Measurements from ENCODE around the gene EFNB3.

EFNB3 gene

DNA sequence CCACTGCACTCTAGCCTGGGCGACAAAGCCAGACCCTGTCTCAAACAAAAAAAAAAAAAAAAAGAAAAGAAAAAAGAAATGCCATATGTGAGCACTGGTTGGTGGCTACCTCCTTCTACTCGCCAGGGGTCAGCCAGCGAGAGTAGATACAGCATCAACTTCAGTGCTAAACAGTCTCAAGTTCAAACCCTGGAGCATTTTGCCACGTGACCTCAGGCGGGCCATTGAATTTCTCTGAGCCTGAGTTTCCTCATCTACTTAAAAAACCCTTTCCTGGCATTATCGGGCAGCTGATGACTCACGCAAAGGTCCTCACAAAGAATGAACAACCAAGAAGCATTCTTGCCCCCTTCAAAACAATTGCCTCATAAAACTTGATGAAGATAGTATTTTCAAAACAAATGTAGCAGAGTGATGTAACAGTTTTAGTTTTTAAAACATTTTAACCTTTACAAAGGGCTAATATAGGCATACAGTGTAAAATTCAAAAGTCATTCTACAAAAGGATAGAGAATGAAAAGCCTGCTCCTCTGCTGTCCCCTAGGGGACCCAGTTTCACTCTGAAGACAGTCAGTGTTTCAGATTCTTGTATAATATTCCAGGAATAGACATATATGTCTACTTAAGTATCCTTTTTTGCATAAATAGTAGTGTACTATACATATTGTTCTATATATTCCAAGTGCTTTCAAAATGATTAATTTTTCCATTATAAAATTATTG is 40.9 kb downstream of the EFNB3 start:
- Histone ChIP-seq H3K4me1 (peaks cover 0 to 25% (median 9%) of the 10 kb centered on the region in 10 experiments; a peak in 12 of 20 replicates), H3K9me3 (replicated peaks in 1 of 11) (peaks cover 8 to 19% (median 13%) of the 10 kb centered on the region in 11 experiments; a peak in 19 of 22 replicates), H3K27me3 (no peaks in the 10 kb centered on the region), H4K20me1 (no peaks in the 10 kb centered on the region), H3K27ac (peak overlapping the region in 3 of 11 experiments; percentile 7 to 58 (median 39); a peak in 5 of 22 replicates), H3K36me3 (no peaks in the 10 kb centered on the region), H3K9ac (peak overlapping the region in 1 of 11 experiments; percentile 23; a peak in 1 of 22 replicates), H3K4me3 (no peak overlapping the region), H3K4me2 (peak overlapping the region in 8 of 11 experiments; percentile 3 to 57 (median 43); a peak in 14 of 22 replicates)
- no peak for TF ChIP-seq Cebpa-rat (IDR thresholded peaks at IDR 0.05)

DNA sequence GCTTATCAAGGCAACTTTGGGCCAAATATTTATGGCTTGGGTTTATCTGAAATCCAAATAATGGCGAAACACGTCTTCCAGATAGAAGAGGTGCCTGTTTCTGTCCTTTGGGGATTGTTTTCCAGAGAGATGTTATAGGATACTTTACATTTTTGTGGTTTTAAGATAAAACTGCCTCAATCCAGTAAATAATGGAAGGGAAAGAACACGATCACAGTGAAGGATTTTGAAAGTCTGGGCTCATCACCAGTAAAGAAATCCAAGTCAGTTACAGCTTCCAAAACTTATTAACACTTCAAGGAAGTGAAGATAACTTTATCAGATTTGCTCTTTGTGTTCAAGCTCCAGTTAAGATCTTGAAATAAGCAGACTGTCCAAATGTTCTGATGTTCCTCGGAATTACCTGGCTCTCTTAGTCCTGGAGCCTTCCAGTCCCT is 42.7 kb downstream of the EFNB3 start:
- TF ChIP-seq Cebpa-rat (IDR thresholded peaks at IDR 0.05), result no peak
- no peaks in the 10 kb centered on the region for H3K27me3 ChIP-seq
- no peak overlapping the region for H3K4me2 ChIP-seq
- H3K4me1 ChIP-seq, result peaks cover 0 to 25% (median 9%) of the 10 kb centered on the region in 10 experiments; a peak in 12 of 20 replicates
- no peak overlapping the region for H3K27ac ChIP-seq
- H3K36me3 ChIP-seq, result no peaks in the 10 kb centered on the region
- H4K20me1 ChIP-seq, result no peaks in the 10 kb centered on the region
- no peak overlapping the region for H3K9ac ChIP-seq
- H3K4me3 ChIP-seq, result no peak overlapping the region
- H3K9me3 ChIP-seq (replicated peaks in 1 of 11), result peaks cover 8 to 23% (median 13%) of the 10 kb centered on the region in 11 experiments; a peak in 19 of 22 replicates

DNA sequence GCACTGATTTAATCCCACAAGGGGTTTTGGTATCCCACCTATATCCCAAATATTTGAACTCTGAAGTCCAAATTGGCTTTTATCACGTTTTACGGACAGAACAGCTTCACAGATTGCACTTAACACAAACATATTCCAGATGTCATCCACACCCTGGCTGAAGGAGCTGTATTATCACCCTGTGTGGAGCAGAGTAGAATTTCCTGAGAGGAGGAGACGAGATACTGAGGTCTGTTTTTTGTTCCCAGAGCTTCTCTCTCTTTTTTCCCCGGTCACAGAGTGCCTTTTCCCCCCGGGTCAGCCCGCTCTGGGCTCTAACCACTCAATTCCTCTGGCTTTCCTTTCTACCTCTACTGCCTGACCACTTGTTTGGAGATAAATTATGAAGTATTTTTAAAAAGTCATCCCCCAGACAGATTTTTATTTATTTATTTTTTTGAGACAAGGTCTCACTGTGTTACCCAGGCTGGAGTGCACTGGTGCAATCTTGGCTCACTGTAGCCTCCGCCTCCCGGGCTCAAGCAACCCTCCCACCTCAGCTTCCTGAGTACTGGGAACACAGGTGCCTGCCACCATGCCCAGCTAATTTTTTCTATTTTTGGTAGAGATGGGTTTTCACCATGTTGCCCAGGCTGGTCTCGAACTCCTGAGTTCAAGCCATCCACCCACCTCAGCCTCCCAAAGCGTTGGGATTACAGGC is 43.2 kb downstream of the EFNB3 start:
- TF ChIP-seq Cebpa-rat (IDR thresholded peaks at IDR 0.05), result no peak
- Histone ChIP-seq H3K9me3 (replicated peaks in 1 of 11) (peaks cover 8 to 23% (median 13%) of the 10 kb centered on the region in 11 experiments; a peak in 19 of 22 replicates), H3K36me3 (no peaks in the 10 kb centered on the region), H3K4me3 (no peak overlapping the region), H3K4me2 (no peak overlapping the region), H4K20me1 (no peaks in the 10 kb centered on the region), H3K27me3 (no peaks in the 10 kb centered on the region), H3K27ac (no peak overlapping the region), H3K4me1 (peaks cover 0 to 25% (median 9%) of the 10 kb centered on the region in 10 experiments; a peak in 12 of 20 replicates), H3K9ac (no peak overlapping the region)

DNA sequence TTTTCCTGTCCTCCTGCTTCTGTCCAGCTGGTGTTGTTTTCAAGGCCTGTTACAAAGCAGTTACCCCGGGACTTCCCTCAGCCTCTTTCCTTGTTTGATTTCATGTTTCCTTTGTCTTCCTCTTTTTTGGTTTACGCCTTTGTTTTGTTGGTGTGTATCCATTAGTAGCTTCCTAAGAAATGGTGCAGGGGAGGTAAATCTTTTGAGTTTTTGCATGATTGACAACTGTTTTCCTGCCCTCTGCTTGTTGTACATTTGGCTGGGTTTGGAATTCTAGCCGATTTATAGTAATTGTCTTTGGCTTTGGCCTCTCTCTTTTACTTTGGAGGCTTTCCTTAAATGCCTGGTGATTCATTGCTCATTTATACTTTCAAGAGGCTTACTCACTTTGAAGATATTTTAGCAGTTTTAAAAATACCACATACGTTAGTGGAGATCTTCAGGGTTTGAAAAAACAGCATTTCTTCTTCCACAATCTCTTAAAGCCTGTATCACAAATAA is 45.4 kb downstream of the EFNB3 start:
- no peaks in the 10 kb centered on the region for H3K36me3 ChIP-seq
- no peak for TF ChIP-seq Cebpa-rat (IDR thresholded peaks at IDR 0.05)
- no peak overlapping the region for H3K27ac ChIP-seq
- no peak overlapping the region for H3K4me3 ChIP-seq
- no peaks in the 10 kb centered on the region for H3K27me3 ChIP-seq
- H4K20me1 ChIP-seq, result no peaks in the 10 kb centered on the region
- H3K4me2 ChIP-seq, result no peak overlapping the region
- H3K4me1 ChIP-seq, result peaks cover 0 to 19% (median 9%) of the 10 kb centered on the region in 10 experiments; a peak in 12 of 20 replicates
- peaks cover 8 to 23% (median 13%) of the 10 kb centered on the region in 11 experiments; a peak in 19 of 22 replicates for H3K9me3 ChIP-seq (replicated peaks in 1 of 11)
- H3K9ac ChIP-seq, result no peak overlapping the region

DNA sequence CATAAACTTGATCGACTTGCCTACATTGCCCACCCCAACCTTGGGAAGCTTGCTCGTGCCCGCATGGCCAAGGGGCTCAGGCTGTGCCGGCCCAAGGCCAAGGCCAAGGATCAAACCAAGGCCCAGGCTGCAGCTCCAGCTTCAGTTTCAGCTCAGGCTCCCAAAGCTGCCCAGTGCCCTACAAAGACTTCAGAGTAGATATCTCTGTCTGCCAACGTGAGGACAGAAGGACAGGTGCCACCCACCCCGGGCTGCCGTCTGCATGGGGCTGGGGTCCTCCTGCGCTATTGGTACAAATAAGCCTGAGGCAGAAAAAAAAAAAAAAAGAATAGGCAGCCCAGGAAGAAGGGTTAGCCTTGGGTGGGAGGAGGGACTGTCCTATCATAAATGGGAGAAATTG is 49.7 kb downstream of the EFNB3 start:
- Histone ChIP-seq H3K4me1 (peaks cover 0 to 12% (median 4%) of the 10 kb centered on the region in 10 experiments; a peak in 8 of 20 replicates), H3K9me3 (replicated peaks in 1 of 11) (peaks cover 8 to 17% (median 11%) of the 10 kb centered on the region in 11 experiments; a peak in 19 of 22 replicates), H3K9ac (no peak overlapping the region), H3K36me3 (no peaks in the 10 kb centered on the region), H3K27ac (no peak overlapping the region), H3K4me2 (no peak overlapping the region), H3K4me3 (no peak overlapping the region), H4K20me1 (no peaks in the 10 kb centered on the region), H3K27me3 (no peaks in the 10 kb centered on the region)
- TF ChIP-seq Cebpa-rat (IDR thresholded peaks at IDR 0.05), result no peak

DNA sequence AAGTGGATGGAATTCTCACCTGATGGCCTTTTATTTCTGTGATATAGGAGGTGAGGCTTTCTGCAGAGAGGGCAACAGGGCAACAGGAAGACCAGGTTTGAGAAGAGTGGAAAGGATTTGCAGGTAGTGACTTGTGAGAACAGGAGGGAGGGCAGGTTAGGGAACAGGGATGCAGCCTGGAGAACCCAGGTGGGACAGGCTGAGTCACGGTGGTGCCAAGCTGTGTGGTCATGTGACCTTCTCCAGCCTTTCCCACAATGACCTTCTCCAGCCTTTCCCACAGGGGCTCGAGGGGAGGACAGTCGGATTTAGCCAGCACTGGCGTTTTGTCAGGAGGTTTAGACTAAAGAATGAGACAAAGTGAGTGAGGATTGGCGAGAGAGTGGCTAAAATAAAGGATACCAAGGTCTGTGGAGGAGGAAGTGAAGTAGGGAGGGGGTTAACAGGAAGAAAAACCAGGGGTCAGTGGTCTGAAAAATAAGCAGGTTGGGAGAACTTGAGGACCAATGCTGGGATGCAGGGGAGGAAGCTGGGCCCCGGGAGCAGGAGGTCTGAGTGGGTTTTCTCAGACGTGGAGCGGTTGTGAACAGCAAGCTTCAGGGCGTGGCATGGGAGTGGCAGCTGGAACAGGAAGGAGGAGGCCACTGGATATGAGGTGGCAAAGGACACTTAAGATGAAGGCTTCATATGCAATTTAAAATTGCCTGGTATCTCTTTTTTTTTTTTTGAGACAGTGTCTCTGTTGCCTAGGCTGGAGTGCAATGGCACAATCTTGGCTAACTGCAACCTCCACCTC is 50.3 kb downstream of the EFNB3 start:
- Histone ChIP-seq H3K27ac (peak overlapping the region in 1 of 11 experiments; percentile 2; a peak in 1 of 22 replicates), H3K27me3 (no peaks in the 10 kb centered on the region), H4K20me1 (no peaks in the 10 kb centered on the region), H3K4me2 (peak overlapping the region in 4 of 11 experiments; percentile 25 to 63 (median 54); a peak in 7 of 22 replicates), H3K9me3 (replicated peaks in 1 of 11) (peaks cover 1 to 10% (median 4%) of the 10 kb centered on the region in 11 experiments; a peak in 18 of 22 replicates), H3K4me3 (no peak overlapping the region), H3K36me3 (no peaks in the 10 kb centered on the region), H3K4me1 (peaks cover 0 to 12% (median 4%) of the 10 kb centered on the region in 10 experiments; a peak in 8 of 20 replicates), H3K9ac (no peak overlapping the region)
- no peak for TF ChIP-seq Cebpa-rat (IDR thresholded peaks at IDR 0.05)

DNA sequence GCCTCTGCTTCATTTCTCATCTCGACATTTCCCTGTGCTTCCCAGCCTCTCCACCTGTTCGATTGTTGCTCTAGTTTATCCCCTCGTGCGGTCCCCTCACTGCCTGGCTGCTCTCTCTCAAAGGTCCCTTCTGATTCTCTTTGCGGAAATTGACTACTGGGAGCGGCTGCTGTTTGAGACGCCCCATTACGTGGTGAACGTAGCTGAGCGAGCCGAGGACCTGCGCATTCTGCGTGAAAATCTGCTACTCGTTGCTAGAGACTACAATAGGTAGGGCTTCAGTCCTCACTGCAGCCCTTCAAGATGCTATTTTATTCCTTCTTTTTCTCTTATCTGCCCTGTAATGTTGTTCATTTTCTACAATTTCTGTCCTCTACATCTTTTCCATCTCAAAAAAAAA is 52.0 kb downstream of the EFNB3 start:
- Histone ChIP-seq H3K9me3 (replicated peaks in 1 of 11) (no peaks in the 10 kb centered on the region), H3K9ac (no peak overlapping the region), H3K4me2 (no peak overlapping the region), H3K27ac (no peak overlapping the region), H4K20me1 (no peaks in the 10 kb centered on the region), H3K36me3 (no peaks in the 10 kb centered on the region), H3K4me3 (no peak overlapping the region), H3K27me3 (no peaks in the 10 kb centered on the region), H3K4me1 (peaks cover 0 to 12% (median 4%) of the 10 kb centered on the region in 10 experiments; a peak in 8 of 20 replicates)
- no peak for TF ChIP-seq Cebpa-rat (IDR thresholded peaks at IDR 0.05)
